ENCODE data around the gene ATRN.

The ATRN gene

DNA sequence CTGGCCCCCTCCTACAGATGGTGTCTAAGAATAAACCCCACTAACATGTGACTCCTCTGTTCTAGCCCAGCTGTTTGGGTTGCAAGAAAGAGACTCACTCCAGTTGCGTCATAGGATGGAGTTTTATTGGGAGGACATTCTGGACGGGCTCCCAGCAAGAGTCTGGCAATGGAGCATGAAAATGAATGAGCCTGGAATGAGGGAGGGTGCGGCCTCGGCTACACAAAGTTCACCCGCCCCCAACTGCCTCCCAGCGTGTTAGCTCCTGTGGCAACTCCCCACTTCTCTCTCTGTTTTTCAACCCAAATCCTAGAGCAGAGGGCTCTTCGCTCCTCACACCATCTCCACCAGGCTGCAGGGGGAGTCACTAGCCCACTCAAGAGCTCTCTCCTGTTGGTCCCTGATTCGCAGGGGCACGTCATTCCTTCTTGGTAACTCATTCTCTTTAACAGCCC is 216.1 kb downstream of the ATRN start:
- Histone ChIP-seq H2AFZ (ENCODE audit: low read length) (no peak overlapping the region), H3K9me3 (ENCODE audit: insufficient read depth, low read depth, low read length) (no peaks in the 10 kb centered on the region), H3K9ac (ENCODE audit: low read depth, low read length, poor library complexity, severe bottlenecking) (no peak overlapping the region), H4K20me1 (ENCODE audit: insufficient read depth, low read length, poor library complexity, severe bottlenecking) (no peaks in the 10 kb centered on the region), H3K36me3 (ENCODE audit: insufficient read depth, low read length) (no peaks in the 10 kb centered on the region), H3K27me3 (ENCODE audit: insufficient read depth, low read length, poor library complexity, severe bottlenecking) (no peaks in the 10 kb centered on the region), H3F3A (ENCODE audit: low read depth) (no peaks in the 10 kb centered on the region), H3K79me2 (ENCODE audit: insufficient read depth, low read length) (no peaks in the 10 kb centered on the region), H3K9me2 (replicated peaks; ENCODE audit: low read depth, low read length) (no peaks in the 10 kb centered on the region), H3K4me3 (ENCODE audit: low read length, poor library complexity, severe bottlenecking) (no peak overlapping the region), H3K4me2 (ENCODE audit: low read depth, low read length, poor library complexity, severe bottlenecking) (no peak overlapping the region), H3K4me1 (ENCODE audit: insufficient read depth, low read length, poor library complexity, severe bottlenecking) (no peaks in the 10 kb centered on the region)
- TF ChIP-seq EZH2phosphoT487 (IDR thresholded peaks at IDR 0.05; ENCODE audit: borderline replicate concordance), result no peak
- TF ChIP-seq, protein P1, sequence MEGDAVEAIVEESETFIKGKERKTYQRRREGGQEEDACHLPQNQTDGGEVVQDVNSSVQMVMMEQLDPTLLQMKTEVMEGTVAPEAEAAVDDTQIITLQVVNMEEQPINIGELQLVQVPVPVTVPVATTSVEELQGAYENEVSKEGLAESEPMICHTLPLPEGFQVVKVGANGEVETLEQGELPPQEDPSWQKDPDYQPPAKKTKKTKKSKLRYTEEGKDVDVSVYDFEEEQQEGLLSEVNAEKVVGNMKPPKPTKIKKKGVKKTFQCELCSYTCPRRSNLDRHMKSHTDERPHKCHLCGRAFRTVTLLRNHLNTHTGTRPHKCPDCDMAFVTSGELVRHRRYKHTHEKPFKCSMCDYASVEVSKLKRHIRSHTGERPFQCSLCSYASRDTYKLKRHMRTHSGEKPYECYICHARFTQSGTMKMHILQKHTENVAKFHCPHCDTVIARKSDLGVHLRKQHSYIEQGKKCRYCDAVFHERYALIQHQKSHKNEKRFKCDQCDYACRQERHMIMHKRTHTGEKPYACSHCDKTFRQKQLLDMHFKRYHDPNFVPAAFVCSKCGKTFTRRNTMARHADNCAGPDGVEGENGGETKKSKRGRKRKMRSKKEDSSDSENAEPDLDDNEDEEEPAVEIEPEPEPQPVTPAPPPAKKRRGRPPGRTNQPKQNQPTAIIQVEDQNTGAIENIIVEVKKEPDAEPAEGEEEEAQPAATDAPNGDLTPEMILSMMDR (conservative IDR thresholded peaks at IDR 0.05; ENCODE audit: low read length), result no peak

DNA sequence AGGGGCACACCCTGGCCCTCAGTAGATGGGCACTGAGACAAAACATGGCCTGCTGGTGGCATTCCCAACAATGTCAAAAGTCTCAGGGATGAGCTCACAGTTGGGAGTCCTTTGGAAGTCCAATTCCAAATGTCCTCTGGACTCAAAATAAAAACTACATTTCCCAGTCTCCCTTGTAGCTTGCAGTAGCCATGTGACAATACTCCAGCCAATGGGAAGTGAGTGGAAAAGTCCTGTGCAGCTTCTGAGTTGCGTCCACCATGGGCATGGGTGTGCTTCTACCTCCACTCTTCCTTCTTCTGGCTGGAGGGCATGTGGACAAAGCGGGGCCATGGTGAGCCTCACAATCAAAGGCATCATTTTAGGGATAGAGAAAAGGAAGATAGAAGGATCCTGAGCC is 216.8 kb downstream of the ATRN start:
- no peak overlapping the region for H3K4me3 ChIP-seq (ENCODE audit: low read length, poor library complexity, severe bottlenecking)
- no peaks in the 10 kb centered on the region for H3K9me2 ChIP-seq (replicated peaks; ENCODE audit: low read depth, low read length)
- H4K20me1 ChIP-seq (ENCODE audit: insufficient read depth, low read length, poor library complexity, severe bottlenecking), result no peaks in the 10 kb centered on the region
- no peaks in the 10 kb centered on the region for H3F3A ChIP-seq (ENCODE audit: low read depth)
- H3K9me3 ChIP-seq (ENCODE audit: insufficient read depth, low read depth, low read length), result no peaks in the 10 kb centered on the region
- no peak overlapping the region for H3K4me2 ChIP-seq (ENCODE audit: low read depth, low read length, poor library complexity, severe bottlenecking)
- H3K79me2 ChIP-seq (ENCODE audit: insufficient read depth, low read length), result no peaks in the 10 kb centered on the region
- TF ChIP-seq, protein P1 (conservative IDR thresholded peaks at IDR 0.05; ENCODE audit: low read length), result no peak
- no peak for TF ChIP-seq EZH2phosphoT487 (IDR thresholded peaks at IDR 0.05; ENCODE audit: borderline replicate concordance)
- H3K36me3 ChIP-seq (ENCODE audit: insufficient read depth, low read length), result no peaks in the 10 kb centered on the region
- H3K9ac ChIP-seq (ENCODE audit: low read depth, low read length, poor library complexity, severe bottlenecking), result no peak overlapping the region
- H3K27me3 ChIP-seq (ENCODE audit: insufficient read depth, low read length, poor library complexity, severe bottlenecking), result no peaks in the 10 kb centered on the region
- H2AFZ ChIP-seq (ENCODE audit: low read length), result no peak overlapping the region
- H3K4me1 ChIP-seq (ENCODE audit: insufficient read depth, low read length, poor library complexity, severe bottlenecking), result no peaks in the 10 kb centered on the region

DNA sequence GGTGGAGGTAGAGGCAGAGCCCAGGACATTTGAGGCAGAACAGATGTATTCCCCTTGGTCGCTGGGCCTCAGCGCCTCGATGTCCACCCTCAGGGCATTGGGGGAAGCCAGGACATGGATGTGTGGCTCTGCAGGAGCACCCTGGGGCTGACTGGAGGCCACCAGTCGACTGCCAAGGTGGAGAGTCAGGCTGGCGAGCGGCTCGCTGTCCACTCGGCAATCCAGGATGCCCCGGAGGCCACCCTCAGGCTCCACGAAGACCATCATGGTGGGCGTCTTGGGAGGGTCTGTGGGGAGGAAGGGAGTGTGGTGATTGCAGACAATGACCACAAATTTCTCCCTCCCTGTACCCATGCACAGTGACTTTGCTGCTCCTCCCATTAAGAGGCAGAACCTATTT is 219.2 kb downstream of the ATRN start:
- Histone ChIP-seq H3K9me2 (replicated peaks; ENCODE audit: low read depth, low read length) (no peaks in the 10 kb centered on the region), H3K4me2 (ENCODE audit: low read depth, low read length, poor library complexity, severe bottlenecking) (no peak overlapping the region), H3K79me2 (ENCODE audit: insufficient read depth, low read length) (no peaks in the 10 kb centered on the region), H2AFZ (ENCODE audit: low read length) (no peak overlapping the region), H3F3A (ENCODE audit: low read depth) (no peaks in the 10 kb centered on the region), H3K27me3 (ENCODE audit: insufficient read depth, low read length, poor library complexity, severe bottlenecking) (no peaks in the 10 kb centered on the region), H3K9me3 (ENCODE audit: insufficient read depth, low read depth, low read length) (no peaks in the 10 kb centered on the region), H3K4me3 (ENCODE audit: low read length, poor library complexity, severe bottlenecking) (no peak overlapping the region), H3K36me3 (ENCODE audit: insufficient read depth, low read length) (no peaks in the 10 kb centered on the region), H3K9ac (ENCODE audit: low read depth, low read length, poor library complexity, severe bottlenecking) (no peak overlapping the region), H3K4me1 (ENCODE audit: insufficient read depth, low read length, poor library complexity, severe bottlenecking) (no peaks in the 10 kb centered on the region), H4K20me1 (ENCODE audit: insufficient read depth, low read length, poor library complexity, severe bottlenecking) (no peaks in the 10 kb centered on the region)
- no peak for TF ChIP-seq EZH2phosphoT487 (IDR thresholded peaks at IDR 0.05; ENCODE audit: borderline replicate concordance)
- TF ChIP-seq, protein P1 (conservative IDR thresholded peaks at IDR 0.05; ENCODE audit: low read length), result no peak

Measured in Loucy (cell line).